HEK293T (cell line): ENCODE measurements around the gene CGNL1.

Experiments used
- BHLHE40 ChIP-seq: fragments of 450-650 bp; IDR thresholded peaks from 2 replicates; pipeline ENCODE4 v1.6.1; 2016; ENCODE audit warnings: mild to moderate bottlenecking, moderate library complexity, borderline replicate concordance
- SP1 ChIP-seq: fragments of 450-650 bp; IDR thresholded peaks from 2 replicates; pipeline ENCODE4 v1.6.1; 2017

DNA sequence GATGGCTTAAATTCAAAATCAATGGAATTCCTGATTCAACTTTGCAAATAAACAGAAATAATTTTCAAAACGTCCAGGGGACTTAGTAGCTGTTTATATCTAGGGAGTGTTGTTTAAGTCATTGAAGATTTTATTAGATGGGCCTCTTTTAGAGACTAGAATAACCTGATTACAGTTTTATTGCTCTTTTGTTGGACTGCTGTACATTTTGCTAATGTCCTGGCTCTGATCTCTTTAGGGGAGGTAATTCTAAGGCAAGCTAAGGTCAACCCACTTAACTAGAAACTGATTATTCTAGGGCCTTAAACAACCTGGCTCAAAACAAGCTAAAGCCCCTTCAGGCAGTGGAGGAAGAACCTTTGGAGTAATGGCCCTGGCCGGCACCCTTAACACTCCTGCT, 153.4 kb downstream of the CGNL1 start:
- no peak for TF ChIP-seq BHLHE40
- no peak for TF ChIP-seq SP1
